GM12878 (cell line): ENCODE measurements around the gene AMH. TPM values are rescaled to one million over a fixed set of nuclear protein-coding genes. Genes with fewer than 3 reads are reported as not detected.

ENCODE experiments used
- ATAC-seq: fragments of 200-7000 bp; cut with Tn5 transposase; 3 replicates; pipeline ENCODE4 v1.9.1; 2020; ENCODE audit warnings: mild to moderate bottlenecking, moderate library complexity
- BruUV-seq: library from RNA; stranded (reverse); fragments of 400-500 nt; replicated peaks from 2 replicates; lab custom pipeline; 2021; lab: Mats Ljungman, UMichigan
- CTCF ChIA-PET: fragments of 300-600 bp; sonication (Branson Sonifier 250); formaldehyde crosslinking; extraction: SDS; loops from one replicate; lab custom pipeline; 2021; ENCODE audit warnings: inconsistent platforms; lab: Yijun Ruan, JAX
- POLR2A ChIA-PET: fragments of 350-600 bp; formaldehyde crosslinking; extraction: SDS; loops from one replicate; lab custom pipeline; 2021; ENCODE audit warnings: inconsistent platforms; lab: Charles Lee
- RAD21 ChIA-PET: fragments of 300-600 bp; sonication (Branson Sonifier 250); formaldehyde crosslinking; loops from one replicate; lab custom pipeline; 2023; ENCODE audit warnings: antibody characterized with exemption; ENCODE audit not compliant: unreplicated experiment; lab: Charles Lee
- SMC1A ChIA-PET: fragments of 300-600 bp; sonication (Branson Sonifier 250); formaldehyde crosslinking; loops from one replicate; lab custom pipeline; 2023; ENCODE audit not compliant: unreplicated experiment, uncharacterized antibody; lab: Charles Lee
- DNase-seq: peaks from one replicate; pipeline ENCODE4 v3.0.0-alpha.2; 2011; ENCODE audit warnings: low read depth, low spot score
- FAIRE-seq: peaks from 3 replicates; lab custom pipeline; 2011; peaks lifted over from hg19 to GRCh38; lab: Jason Lieb, UNC
- H2AFZ ChIP-seq: 2 replicates; pipeline ENCODE4 v1.6.0; 2011; ENCODE audit warnings: low read depth, low read length, control low read depth; ENCODE audit not compliant: control insufficient read depth
- H3K27ac ChIP-seq: 2 replicates; pipeline ENCODE4 v1.5.1; 2011; ENCODE audit warnings: control low read depth; ENCODE audit not compliant: control insufficient read depth, insufficient read depth
- H3K27me3 ChIP-seq, 2 experiments: replicated peaks in 1 of 2; 2 replicates each; pipeline versions ENCODE4 v1.6.0 to v1.6.1; 2011; ENCODE audit warnings: low read length in 1 of 2; ENCODE audit not compliant: control insufficient read depth in 2 of 2, insufficient read depth in 2 of 2
- H3K36me3 ChIP-seq, 2 experiments: 2 replicates each; pipeline ENCODE4 v1.5.1; 2011; ENCODE audit warnings: low read length in 1 of 2; ENCODE audit not compliant: control insufficient read depth in 2 of 2, insufficient read depth in 2 of 2
- H3K4me1 ChIP-seq: 2 replicates; pipeline ENCODE4 v1.6.1; 2011; ENCODE audit warnings: mild to moderate bottlenecking, low read length, moderate library complexity, mixed read lengths; ENCODE audit not compliant: control insufficient read depth, insufficient read depth
- H3K4me2 ChIP-seq: 2 replicates; pipeline ENCODE4 v1.6.0; 2011; ENCODE audit warnings: control low read depth; ENCODE audit not compliant: control insufficient read depth, insufficient read depth
- H3K4me3 ChIP-seq: fragments of 200-600 bp; sonication (generic); 2 replicates; pipeline ENCODE4 v1.5.1; 2016
- H3K79me2 ChIP-seq: 2 replicates; pipeline ENCODE4 v1.6.0; 2011; ENCODE audit warnings: low read length; ENCODE audit not compliant: control insufficient read depth, insufficient read depth
- H3K9ac ChIP-seq: 2 replicates; pipeline ENCODE4 v1.8.0; 2011; ENCODE audit warnings: low read length, control low read depth, mixed read lengths; ENCODE audit not compliant: control insufficient read depth, insufficient read depth
- H3K9me3 ChIP-seq: replicated peaks from 3 replicates; pipeline ENCODE4 v1.5.1; 2011; ENCODE audit warnings: mild to moderate bottlenecking, low read length; ENCODE audit not compliant: control insufficient read depth, insufficient read depth
- H4K20me1 ChIP-seq: 2 replicates; pipeline ENCODE4 v1.6.0; 2011; ENCODE audit not compliant: control insufficient read depth, insufficient read depth
- ASH2L ChIP-seq: fragments of 300-600, 200-600 bp; sonication (generic); IDR thresholded peaks from 2 replicates; pipeline ENCODE4 v1.6.1; 2017; ENCODE audit warnings: low read depth, mild to moderate bottlenecking, borderline replicate concordance
- CBX3 ChIP-seq: fragments of 200-600 bp; sonication (generic); IDR thresholded peaks from 2 replicates; pipeline ENCODE4 v1.6.1; 2016; ENCODE audit warnings: low read depth, borderline replicate concordance
- CBX5 ChIP-seq: sonication (generic); IDR thresholded peaks from 2 replicates; pipeline ENCODE4 v1.6.1; 2016; ENCODE audit warnings: low read depth, moderate library complexity, mild to moderate bottlenecking, inconsistent platforms
- CTCF ChIP-seq, 3 experiments: IDR thresholded peaks in 2 of 3; conservative IDR thresholded peaks in 1 of 3; 2 replicates each; pipeline ENCODE4 v1.5.1; 2011; ENCODE audit warnings: low read depth in 3 of 3, low read length in 3 of 3, mild to moderate bottlenecking in 3 of 3, control low read depth in 2 of 3, moderate library complexity in 2 of 3, inconsistent platforms in 1 of 3, mixed read lengths in 1 of 3; ENCODE audit not compliant: control insufficient read depth in 2 of 3, insufficient read depth in 1 of 3; ENCODE audit errors: extremely low read depth in 1 of 3
- ELK1 ChIP-seq: IDR thresholded peaks from 2 replicates; pipeline ENCODE4 v1.6.1; 2012; ENCODE audit warnings: low read depth, low read length, improper control_type of control experiment
- KAT2A ChIP-seq: conservative IDR thresholded peaks from 2 replicates; pipeline ENCODE4 v1.6.1; 2011; ENCODE audit warnings: low read depth, low read length; ENCODE audit not compliant: control insufficient read depth
- NBN ChIP-seq: fragments of 450-650 bp; IDR thresholded peaks from 2 replicates; pipeline ENCODE4 v1.6.1; 2016
- NR2C1 ChIP-seq: fragments of 450-650 bp; IDR thresholded peaks from 2 replicates; pipeline ENCODE4 v1.6.1; 2017; ENCODE audit warnings: antibody characterized with exemption, mild to moderate bottlenecking, moderate library complexity
- RELB ChIP-seq: fragments of 450-650 bp; IDR thresholded peaks from 2 replicates; pipeline ENCODE4 v1.6.1; 2017; ENCODE audit warnings: low read depth, mild to moderate bottlenecking, moderate library complexity
- REST ChIP-seq: IDR thresholded peaks from 2 replicates; pipeline ENCODE4 v1.6.1; 2012; ENCODE audit warnings: mild to moderate bottlenecking, low read depth, low read length
- SMC3 ChIP-seq: IDR thresholded peaks from 2 replicates; pipeline ENCODE4 v1.6.1; 2011; ENCODE audit warnings: low read length, improper control_type of control experiment, borderline replicate concordance
- ZNF274 ChIP-seq: IDR thresholded peaks from one replicate; pipeline ENCODE4 v1.8.0; 2011; ENCODE audit not compliant: insufficient read length, insufficient read depth
- ZNF384 ChIP-seq: IDR thresholded peaks from 2 replicates; pipeline ENCODE4 v1.6.1; 2012; ENCODE audit warnings: low read depth, mild to moderate bottlenecking, low read length, improper control_type of control experiment, borderline replicate concordance
- WGBS: methylation state at CpG from one replicate; pipeline ENCODE4 v1.1.6; 2016; ENCODE audit warnings: low lambda C conversion rate; ENCODE audit not compliant: insufficient replicate concordance, insufficient coverage; ENCODE audit errors: missing lambda C conversion rate; 5-methylcytosine and 5-hydroxymethylcytosine counted together
- in situ Hi-C: fragments of 300-500 bp; cut with MboI; formaldehyde crosslinking; loops from 9 replicates; pipeline ENCODE4 v1.14.3; 2018; ENCODE audit warnings: mixed read lengths
- intact Hi-C: fragments of 100-400 bp; cut with micrococcal nuclease; formaldehyde crosslinking; loops from one replicate; pipeline ENCODE4 v1.14.2; 2022; ENCODE audit not compliant: unreplicated experiment
- polyA plus RNA-seq, 11 experiments: library from polyadenylated mRNA; depleted of rRNA in 4 of 11; unstranded in 6 of 11; stranded (reverse) in 5 of 11; fragments of >200 nt; fragmentation: Nextera tagmentation in 4 of 11; fragmentation: Illumina TruSeq in 1 of 11; extraction: Ambion mirVana in 4 of 11; extraction: Trizol in 1 of 11; gene quantifications; 1 replicate in 1 of 11; 2 replicates in 10 of 11; pipeline versions ENCODE4 v1.2.1 to v1.2.3, GENCODE V29; 2011 to 2016; ENCODE audit warnings: inconsistent platforms in 2 of 11, missing spikeins in 2 of 11, low read depth in 1 of 11
- total RNA-seq, 4 experiments: library from RNA; depleted of rRNA in 3 of 4; stranded (reverse); fragments of >200 nt in 3 of 4; fragmentation: Illumina TruSeq in 1 of 4; extraction: Trizol in 1 of 4; gene quantifications; 2 replicates each; pipeline versions ENCODE4 v1.2.1 to v1.2.3, GENCODE V29; 2013 to 2021

AMH gene
- total and polyA plus RNA-seq, 10 of the 15 experiments (the other 5 are each of a cell fraction or from before 2014, with no cell fraction given) = 0.17 to 3.5 (median 0.81) TPM; not detected in 4

GRCh38 chr19:2236314-2237050, 12.6 kb upstream of the AMH start, which contains the start of the genes PLEKHJ1 and SF3A2:
Gene PLEKHJ1, minus strand, starts transcription at chr19:2236329. Its CDS starts 81 bp downstream, at chr19:2236248.
Gene SF3A2, plus strand, starts transcription at chr19:2236824. Its CDS starts 6,595 bp downstream, at chr19:2243419.
- in situ Hi-C loops (loop anchor here (5.0 kb wide), 1 partner anchor 36 kb away; no protein-coding TSS in a partner anchor), intact Hi-C loops (loop anchor here (1.0 to 10.0 kb wide), 4 partner anchors 37 to 156 kb away; partner anchors contain the start of genes IZUMO4, LSM7, MOB3A and SPPL2B)
- FAIRE-seq (peak; percentile 97), ATAC-seq (peak; percentile 83), DNase-seq (peak; percentile 93)
- ChIA-PET SMC1A (interaction anchor here (0.7 to 4.1 kb wide), 10 partner anchors 22 to 80 kb away, joined by 3 to 39 read pairs (median 6); no protein-coding TSS in a partner anchor), POLR2A (interaction anchor here (0.7 to 3.9 kb wide), 4 partner anchors 23 to 961 kb away, joined by 4 to 54 read pairs (median 6); partner anchors contain the start of genes FAM174C and LSM7), RAD21 (interaction anchor here (0.6 to 4.2 kb wide), 16 partner anchors 9 to 375 kb away, joined by 3 to 72 read pairs (median 4); partner anchors contain the start of gene TIMM13), CTCF (interaction anchor here (0.6 to 4.7 kb wide), 11 partner anchors 24 to 339 kb away, joined by 3 to 130 read pairs (median 4); partner anchors contain the start of gene LMNB2)
- Histone ChIP-seq H3K36me3 (peaks cover 8 to 16% of the 10 kb centered on the region in 2 experiments; a peak in 3 of 4 replicates), H3K9me3 (no peaks in the 10 kb centered on the region), H3K79me2 (peaks cover 81% of the 10 kb centered on the region), H3K4me2 (peak within 1 kb of the TSS; percentile 96), H3K27me3 (no peaks in the 10 kb centered on the region), H3K27ac (peak within 1 kb of the TSS; percentile 94), H3K9ac (peak within 1 kb of the TSS; percentile 80), H3K4me3 (peak within 1 kb of the TSS; percentile 99), H3K4me1 (peaks cover 24% of the 10 kb centered on the region), H2AFZ (peak within 1 kb of the TSS; percentile 98), H4K20me1 (peaks cover 15% of the 10 kb centered on the region)
- 2% methylated on average over 69 of the region's 80 CpGs for WGBS
- no TSS peak for BruUV-seq
- TF ChIP-seq CTCF (IDR thresholded peaks at IDR 0.05 in 2 of 3, conservative IDR thresholded peaks at IDR 0.05 in 1 of 3; ENCODE audit: control insufficient read depth in 2 of 3, extremely low read depth in 1 of 3, insufficient read depth in 1 of 3, low read depth in 3 of 3, low read length in 3 of 3) = peak; percentile 99 to 100 (median 99); a peak in 5 of 6 replicates
- no peak; the same call in none of the 2 replicates for TF ChIP-seq CBX5
- TF ChIP-seq RELB = peak; percentile 37; the same call in 1 of the 2 replicates
- TF ChIP-seq ASH2L = peak; percentile 73; the same call in 1 of the 2 replicates
- TF ChIP-seq ZNF274 = no peak
- no peak for TF ChIP-seq REST
- peak; percentile 78 for TF ChIP-seq SMC3
- TF ChIP-seq ZNF384 = no peak
- no peak for TF ChIP-seq ELK1
- no peak for TF ChIP-seq KAT2A
- peak; percentile 98 for TF ChIP-seq NR2C1
- TF ChIP-seq CBX3 = no peak
- TF ChIP-seq NBN = peak; percentile 88
